NCI-H510A (cell line): ENCODE data around the gene USP16.

Experiments used
- DNase-seq: peaks from one replicate; lab custom pipeline; 2025; lab: John Stamatoyannopoulos, UW

USP16 gene

GRCh38 chr21:29033871-29034270, 9.4 kb downstream of the USP16 start:
- DNase-seq = no peak

DNA sequence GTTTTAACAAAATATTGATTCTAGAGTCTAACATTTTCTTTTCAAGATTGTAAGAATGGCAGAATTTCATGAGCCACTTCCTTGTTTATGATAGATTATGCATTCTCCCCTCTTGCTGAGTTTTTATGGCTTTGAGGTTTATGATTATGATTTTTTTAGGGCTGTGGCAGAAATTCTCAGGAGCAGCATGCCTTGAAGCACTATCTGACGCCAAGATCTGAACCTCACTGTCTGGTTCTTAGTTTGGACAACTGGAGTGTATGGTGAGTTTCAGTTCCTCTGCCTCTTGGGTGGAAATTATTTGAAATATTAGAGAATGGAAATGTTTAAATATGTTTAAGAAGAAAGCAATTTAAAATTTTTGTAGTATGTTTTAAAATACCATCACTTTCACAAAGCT, 10.2 kb downstream of the USP16 start:
- DNase-seq = no peak

- no peak for DNase-seq
Measured at GRCh38 chr21:29052224-29052623, 27.8 kb downstream of the USP16 start.

DNA sequence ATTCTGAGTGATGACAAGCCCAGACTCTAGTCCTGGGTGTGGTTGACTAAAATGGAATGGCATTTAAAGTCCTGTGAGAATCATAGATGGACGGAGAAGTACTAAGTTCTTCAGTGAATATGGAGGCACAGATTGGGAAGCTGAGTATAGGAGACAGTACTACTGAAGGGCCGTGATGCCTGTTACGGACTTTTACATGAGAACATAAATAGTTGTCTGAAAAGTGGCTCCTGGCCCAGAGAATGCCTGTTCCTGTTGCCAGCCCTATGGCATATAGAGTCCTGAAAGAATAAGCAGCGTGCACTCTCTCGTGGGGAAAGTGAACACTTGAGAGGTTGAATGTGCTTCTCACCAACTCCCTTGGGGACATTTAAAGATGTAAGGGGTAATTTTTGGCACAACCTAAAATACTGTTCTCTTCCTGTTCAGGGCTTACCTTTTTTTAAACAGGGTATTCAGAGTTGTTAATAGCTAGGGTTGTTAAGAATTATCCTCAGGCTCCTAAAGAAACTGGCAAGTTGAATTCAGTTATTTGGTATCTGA, 28.6 kb downstream of the USP16 start:
- no peak for DNase-seq

GRCh38 chr21:29053656-29054055, 29.2 kb downstream of the USP16 start:
- no peak for DNase-seq

GRCh38 chr21:29055080-29055479, 30.6 kb downstream of the USP16 start:
- no peak for DNase-seq

DNA sequence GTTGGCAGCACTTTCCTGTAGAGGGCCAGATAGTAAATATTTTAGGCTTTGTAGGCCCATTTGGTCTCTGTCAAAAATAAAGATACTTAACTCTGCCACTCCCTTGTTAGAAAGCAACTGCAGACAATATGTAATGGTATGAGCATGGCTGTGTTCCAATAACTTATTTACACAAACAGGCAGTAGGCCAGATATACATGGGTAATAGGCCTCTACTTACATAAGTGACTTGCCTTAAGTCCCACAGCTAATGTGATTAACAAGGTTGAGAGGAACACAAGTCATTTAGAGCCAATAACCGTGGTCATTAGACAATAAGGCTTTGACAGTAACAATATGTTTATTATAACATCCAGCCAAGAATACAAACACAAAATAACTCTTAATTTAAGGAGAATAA, 31.5 kb downstream of the USP16 start:
- no peak for DNase-seq

DNA sequence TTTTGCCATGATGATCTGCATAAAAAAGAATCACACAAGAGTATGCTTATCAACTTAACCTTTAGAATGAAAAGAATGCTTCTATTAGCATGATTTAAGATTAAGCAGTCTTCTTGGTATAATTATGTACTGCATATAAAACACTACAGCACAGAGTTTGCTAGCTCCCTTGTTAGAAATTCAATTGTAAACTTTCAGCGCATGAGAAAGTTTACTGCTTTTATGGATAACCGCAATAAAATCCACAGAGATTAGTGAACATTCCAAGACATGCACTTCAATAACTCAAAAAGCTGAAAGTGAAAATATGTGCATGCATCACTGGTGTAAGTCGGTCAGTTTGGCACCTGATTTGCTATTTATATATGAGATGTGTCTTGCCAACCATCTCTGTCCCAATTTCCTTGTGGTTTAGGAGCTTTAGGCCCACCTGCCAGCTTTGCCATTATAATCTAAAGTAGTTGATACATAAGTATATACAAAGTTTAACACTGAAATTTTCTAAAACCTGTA, 32.1 kb downstream of the USP16 start:
- no peak for DNase-seq

DNA sequence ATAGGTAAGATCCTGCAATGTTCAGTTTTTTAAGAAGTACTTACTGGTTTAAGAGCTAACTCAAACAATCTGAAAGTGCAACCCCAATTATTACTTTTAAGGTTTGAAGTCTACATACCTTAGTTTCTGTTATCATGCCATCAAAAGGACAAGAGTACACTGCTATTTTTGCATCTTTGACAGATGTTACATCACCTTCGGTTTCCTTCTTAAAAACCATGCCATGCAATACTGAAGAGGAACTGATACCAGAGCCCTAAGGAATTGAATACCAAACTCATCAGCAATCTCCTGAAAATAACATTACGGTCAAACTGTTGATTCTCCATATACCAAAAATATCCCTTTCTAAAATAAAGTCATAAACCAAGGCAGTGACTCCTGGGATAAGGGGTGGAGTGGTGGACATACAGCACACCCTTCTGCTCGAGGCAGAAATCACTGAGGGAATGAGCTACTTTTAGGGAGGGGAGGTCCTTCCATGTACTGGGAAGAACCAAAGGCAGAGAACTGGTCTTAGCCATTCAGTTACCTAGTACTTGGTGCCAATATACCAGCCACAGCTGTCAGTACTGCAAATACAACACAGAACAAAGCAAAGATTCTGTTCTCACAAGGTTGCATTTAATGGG, 40.5 kb downstream of the USP16 start:
- DNase-seq = no peak

DNA sequence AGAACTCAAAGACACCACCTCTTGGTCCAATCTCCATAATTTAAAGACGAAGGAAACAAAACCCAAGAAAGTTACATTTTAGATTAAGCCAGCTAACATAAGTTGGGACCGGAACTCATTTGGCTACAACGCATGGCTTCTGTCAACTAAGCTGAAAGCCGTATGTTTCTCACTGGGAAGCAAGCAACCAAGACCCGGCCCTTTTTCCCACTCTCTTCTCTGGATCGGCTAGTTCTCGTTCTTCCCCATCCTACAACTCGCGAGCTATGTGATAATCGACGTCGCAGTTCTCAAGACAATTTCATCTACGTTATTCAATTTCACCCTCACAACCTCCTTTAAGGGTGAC, 48.4 kb downstream of the USP16 start:
- DNase-seq = no peak

GRCh38 chr21:29073222-29074006, 48.9 kb downstream of the USP16 start, which contains the start of gene CCT8:
TSS of gene CCT8 (minus strand) at chr21:29073648. CDS start at chr21:29073590, 58 bp downstream.
- DNase-seq = peak; percentile 94

DNA sequence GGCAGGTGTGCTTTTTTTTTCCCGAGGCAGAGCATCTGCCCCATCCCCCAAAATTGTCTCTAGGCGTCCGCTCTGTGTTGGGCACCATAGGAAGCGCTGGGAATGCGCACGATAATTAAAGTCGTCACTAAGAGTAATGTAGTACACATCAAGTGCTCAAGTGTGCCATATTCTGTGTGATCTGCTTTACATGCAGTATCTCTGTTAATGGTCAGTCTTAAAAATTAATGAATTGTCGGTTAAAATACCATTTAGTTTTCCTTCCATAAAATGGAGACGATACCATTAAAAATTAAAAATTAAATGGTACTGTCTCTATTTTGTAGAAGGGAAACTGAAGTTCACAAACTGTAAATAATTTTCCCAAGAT, 49.5 kb downstream of the USP16 start:
- DNase-seq = peak; percentile 44

DNA sequence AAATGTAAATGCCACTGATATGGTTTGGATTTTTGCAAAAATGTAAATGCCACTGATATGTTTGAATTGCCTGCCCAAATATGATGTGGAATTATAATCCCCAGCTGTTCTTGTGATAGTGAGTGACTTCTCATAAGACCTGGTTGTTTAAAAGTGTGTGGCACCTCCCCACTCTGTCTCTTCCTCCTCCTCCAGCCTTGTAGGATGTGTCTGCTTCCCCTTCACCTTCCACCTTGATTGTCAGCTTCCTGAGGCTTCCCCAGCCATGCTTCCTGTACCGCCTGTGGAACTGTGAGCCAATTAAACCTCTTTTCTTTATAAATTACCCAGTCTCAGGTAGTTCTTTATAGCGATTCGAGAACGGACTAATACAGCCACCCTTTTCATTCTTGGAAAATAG, 50.3 kb downstream of the USP16 start:
- DNase-seq = no peak

DNA sequence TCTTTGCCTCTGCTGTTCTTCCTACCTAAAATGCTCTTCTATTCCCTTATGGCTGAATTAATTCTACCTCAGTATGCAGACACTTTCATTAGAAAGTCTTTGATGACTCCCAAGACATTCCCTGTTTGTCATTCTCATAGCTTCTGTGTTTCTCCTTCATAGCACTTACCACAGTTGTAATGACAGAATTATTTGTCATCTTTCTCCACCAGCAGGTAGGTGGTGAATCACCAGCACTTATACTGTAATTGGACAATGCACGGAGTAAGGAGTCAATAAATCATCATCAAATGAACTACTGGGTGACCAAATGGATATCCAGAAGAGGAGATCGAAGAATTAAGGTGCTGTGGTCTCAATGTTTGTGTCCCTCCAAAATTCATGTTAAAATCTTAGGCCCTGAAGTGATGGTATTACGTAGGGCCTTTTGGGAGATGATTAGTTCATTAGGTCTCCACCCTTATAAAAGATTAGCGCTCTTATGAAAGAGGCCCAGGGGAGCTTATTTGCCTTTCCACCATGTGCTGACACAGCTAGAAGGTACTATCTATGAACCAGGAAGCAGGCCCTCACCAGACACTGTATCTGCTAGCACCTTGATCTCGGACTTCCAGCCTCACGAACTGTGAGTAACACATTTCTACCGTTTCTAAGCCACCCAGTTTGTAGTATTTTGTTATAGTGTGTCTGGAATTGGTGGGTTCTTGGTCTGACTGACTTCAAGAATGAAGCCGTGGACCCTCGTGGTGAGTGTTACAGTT, 51.4 kb downstream of the USP16 start:
- no peak for DNase-seq

DNA sequence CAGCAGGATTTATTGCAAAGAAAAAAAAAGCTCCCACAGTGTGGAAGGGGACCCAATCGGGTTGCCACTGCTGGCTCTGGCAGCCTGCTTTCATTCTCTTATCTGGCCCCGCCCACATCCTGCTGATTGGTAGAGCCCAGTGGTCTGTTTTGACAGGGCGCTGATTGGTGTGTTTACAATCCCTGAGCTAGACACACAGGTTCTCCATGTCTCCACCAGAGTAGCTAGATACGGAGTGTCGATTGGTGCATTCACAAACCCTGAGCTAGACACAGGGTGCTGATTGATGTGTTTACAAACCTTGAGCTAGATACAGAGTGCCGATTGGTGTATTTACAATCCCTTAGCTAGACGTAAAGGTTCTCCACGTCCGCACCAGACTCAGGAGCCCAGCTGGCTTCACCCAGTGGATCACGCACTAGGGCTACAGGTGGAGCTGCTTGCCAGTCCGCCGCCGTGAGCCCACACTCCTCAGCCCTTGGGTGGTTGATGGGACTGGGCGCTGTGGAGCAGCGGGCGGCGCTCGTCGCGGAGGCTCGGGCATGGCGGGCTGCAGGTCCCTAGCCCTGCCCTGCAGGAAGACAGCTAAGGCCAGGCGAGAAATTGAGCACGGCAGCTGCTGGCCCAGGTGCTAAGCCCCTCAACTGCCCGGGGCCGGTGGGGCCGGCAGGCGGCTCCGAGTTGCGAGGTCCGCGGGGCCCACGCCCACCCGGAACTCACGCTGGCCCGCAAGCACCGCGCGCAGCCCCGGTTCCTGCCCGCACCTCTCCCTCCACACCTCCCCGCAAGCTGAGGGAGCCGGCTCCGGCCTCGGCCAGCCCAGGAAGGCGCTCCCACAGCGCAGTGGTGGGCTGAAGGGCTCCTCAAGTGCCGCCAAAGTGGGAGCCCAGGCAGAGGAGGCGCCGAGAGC, 52.5 kb downstream of the USP16 start:
- DNase-seq = peak; percentile 17

DNA sequence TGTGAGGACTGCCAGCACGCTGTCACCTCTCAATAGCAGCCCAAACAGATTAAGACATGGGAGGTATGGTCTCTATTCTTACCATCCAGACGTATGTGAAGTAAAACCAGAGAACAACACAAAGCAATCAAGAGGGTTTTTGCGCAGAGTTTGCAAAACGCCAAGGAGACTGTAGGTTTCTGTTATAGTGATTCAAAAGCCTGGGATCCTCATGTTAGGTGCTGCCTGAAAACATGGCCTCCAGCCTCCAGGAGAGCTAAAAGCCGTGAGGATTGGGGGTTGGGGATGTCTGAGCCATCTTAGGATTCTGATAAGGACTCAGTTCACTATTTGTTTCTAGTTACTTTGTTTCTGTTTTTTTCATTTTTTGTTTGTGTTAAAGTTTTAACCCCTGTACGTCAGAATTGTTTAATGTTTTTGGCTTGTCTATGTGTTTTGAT, 53.2 kb downstream of the USP16 start:
- DNase-seq = peak; percentile 7

DNA sequence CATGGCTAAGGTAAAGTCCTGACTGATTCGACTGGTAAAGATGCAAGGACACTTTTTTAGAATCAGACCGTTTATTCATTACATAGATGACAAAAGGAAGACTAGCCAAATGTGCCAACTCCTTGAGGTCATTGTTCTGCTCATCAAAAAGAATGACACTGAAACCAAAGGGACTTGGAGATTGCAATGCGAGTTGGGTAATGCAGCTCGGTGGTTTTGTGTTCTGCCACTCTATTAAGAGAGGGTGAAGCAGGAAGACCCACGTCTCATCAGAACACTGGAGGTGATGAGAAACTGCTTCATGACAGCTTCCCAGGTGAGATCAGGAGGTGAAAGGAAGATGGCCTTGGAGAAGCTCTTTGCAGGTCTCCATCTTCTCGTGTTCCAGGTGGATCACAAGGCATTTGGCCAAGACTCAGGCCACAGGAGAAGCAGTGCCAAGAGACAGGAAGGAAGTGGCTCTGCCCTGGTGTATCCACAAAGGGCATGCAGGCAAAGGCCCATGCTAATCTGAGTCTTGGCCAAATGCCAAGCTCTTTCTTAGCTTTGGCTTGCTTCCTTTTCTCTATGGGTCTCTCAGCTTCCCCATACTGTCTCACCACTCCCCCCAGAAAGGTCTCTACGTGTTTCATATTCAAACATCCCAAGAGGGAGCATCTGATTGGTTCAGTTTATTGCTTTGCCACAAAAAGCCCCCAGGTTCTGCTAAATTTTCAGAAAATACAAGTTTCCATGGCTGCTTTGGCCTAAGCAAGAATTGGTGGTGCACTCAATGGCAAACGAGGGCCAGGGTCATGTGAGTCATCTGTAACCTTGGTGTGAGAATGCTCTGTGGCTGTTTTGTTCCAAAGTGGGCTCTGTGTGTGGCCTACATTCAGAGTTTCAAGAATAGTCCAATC, 54.6 kb downstream of the USP16 start:
- DNase-seq = no peak

GRCh38 chr21:29080454-29080941, 56.0 kb downstream of the USP16 start:
- no peak for DNase-seq

DNA sequence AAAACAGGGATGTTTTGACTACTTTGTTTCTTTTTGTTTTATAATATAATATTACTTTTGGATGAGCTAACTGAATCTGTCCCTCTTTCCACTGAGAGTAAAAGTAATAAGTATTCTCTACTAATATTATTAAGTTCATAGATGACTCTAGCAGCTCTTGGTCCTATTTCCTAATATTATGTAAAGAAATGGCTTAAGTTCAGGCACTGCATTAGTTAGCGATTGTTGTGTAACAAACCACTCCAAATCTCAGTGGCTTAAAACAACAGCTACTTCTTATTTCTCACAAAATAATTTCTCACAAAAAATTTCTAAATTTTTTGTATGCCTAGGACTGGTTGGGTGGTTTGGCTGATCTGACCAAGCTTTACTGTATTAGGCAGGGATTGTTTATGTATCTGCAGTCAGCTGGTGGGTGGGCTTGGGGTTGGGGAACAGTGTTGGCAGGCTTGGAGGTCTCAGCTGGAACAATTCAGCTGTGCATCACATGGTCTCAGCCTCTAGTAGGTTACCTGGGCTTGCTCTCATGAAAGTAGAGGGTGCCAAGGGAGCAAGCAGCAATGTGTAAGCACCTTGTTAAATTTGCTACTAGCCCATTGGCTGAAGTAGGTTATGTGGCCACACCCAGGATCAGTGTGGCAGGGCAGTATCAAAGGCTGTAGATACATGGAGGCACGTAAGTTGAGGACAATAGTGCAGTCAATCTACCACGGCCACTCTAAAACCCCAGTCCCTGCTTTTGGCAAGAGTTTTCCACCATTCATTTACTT, 57.8 kb downstream of the USP16 start:
- no peak for DNase-seq
